ENCODE results near the gene HPD. TPM values are rescaled to one million over a fixed set of nuclear protein-coding genes. Genes with fewer than 3 reads are reported as not detected.

HPD gene
- total RNA-seq, 1 experiment from 2014 or later, result 0.39 TPM

DNA sequence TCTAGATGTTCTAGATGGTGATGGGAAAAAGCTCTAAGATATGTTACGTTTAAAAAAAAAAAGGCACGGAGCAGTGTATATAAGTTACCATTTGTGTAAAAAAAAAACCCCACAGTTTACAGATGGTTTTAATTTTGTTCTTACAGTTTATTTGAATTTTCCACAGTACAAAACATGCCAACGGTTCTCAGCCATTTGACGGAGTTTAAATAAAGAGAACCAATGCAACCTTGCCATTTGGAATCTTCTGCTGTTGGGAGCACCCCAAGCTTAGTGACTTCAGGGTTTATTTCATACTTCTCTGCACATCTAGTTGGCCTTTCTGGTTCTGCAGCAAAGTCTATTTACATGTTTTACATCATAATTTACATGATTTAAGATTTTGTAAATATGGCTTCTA lies 7.7 kb upstream of the HPD start (continued):
- TF ChIP-seq ZBTB21 (CRISPR knock-in tag; IDR thresholded peaks at IDR 0.05; ENCODE audit: borderline replicate concordance) (no peak), ZNF121 (CRISPR knock-in tag; IDR thresholded peaks at IDR 0.05) (no peak), TCF7 (CRISPR knock-in tag; IDR thresholded peaks at IDR 0.05; ENCODE audit: low read depth) (no peak)

DNA sequence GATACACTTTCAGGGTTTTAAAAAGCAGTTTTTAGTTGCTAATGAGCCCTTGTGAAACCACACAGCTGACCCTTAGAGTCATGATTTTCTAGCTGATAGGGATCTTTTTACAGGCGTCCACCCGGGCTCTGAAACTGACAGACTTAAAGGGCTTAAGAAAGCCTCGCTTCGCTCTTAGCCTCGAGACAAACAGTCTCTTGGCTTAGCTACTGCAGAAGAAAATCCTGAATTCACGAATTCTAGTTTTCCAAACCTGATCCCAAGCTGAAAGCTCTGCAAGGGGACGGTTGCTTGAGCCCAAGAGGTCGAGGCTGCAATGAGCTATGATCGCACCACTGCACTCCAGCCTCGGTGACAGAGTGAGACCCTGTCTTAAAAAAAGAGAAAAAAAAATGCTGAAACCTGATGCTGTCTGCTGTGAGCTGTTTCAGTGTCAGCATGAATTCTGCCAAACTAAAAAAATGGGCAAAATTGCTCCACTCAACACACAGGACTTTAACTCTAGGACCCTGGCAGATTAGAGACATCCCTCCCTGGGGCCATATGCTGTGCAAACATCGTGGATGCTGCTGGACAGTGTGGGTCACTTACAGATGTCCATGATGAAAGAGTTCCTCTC lies 3.1 kb upstream of the HPD start:
- ATAC-seq (no peak), DNase-seq (ENCODE audit: low spot score) (no peak)
- ChIA-PET POLR2A (interaction anchor here (1.2 kb wide), 1 partner anchor 27 kb away, joined by 3 read pairs; the partner anchor contains the start of gene PSMD9), CTCF (interaction anchor here (0.6 to 1.4 kb wide), 6 partner anchors 16 to 67 kb away, joined by 3 to 7 read pairs (median 4); partner anchors contain the start of gene CFAP251)
- no peaks in the 10 kb centered on the region for H3K9me3 Mint-ChIP-seq
- no peaks in the 10 kb centered on the region for H3K27me3 Mint-ChIP-seq (ENCODE audit: low read depth)
- peaks cover 15% of the 10 kb centered on the region for H3K4me1 Mint-ChIP-seq
- no peak overlapping the region for H3K27ac Mint-ChIP-seq
- no peak overlapping the region for H3K4me3 Mint-ChIP-seq
- H3K36me3 Mint-ChIP-seq, result no peaks in the 10 kb centered on the region
- TF ChIP-seq SOX15 (CRISPR knock-in tag; IDR thresholded peaks at IDR 0.05), result no peak
- TF ChIP-seq TCF7 (CRISPR knock-in tag; IDR thresholded peaks at IDR 0.05; ENCODE audit: low read depth), result no peak
- TF ChIP-seq, protein P1, sequence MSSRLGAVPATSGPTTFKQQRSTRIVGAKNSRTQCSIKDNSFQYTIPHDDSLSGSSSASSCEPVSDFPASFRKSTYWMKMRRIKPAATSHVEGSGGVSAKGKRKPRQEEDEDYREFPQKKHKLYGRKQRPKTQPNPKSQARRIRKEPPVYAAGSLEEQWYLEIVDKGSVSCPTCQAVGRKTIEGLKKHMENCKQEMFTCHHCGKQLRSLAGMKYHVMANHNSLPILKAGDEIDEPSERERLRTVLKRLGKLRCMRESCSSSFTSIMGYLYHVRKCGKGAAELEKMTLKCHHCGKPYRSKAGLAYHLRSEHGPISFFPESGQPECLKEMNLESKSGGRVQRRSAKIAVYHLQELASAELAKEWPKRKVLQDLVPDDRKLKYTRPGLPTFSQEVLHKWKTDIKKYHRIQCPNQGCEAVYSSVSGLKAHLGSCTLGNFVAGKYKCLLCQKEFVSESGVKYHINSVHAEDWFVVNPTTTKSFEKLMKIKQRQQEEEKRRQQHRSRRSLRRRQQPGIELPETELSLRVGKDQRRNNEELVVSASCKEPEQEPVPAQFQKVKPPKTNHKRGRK (CRISPR knock-in tag; IDR thresholded peaks at IDR 0.05; ENCODE audit: borderline replicate concordance), result no peak
- TF ChIP-seq ZNF138 (CRISPR knock-in tag; conservative IDR thresholded peaks at IDR 0.05), result no peak
- TF ChIP-seq, protein P2, sequence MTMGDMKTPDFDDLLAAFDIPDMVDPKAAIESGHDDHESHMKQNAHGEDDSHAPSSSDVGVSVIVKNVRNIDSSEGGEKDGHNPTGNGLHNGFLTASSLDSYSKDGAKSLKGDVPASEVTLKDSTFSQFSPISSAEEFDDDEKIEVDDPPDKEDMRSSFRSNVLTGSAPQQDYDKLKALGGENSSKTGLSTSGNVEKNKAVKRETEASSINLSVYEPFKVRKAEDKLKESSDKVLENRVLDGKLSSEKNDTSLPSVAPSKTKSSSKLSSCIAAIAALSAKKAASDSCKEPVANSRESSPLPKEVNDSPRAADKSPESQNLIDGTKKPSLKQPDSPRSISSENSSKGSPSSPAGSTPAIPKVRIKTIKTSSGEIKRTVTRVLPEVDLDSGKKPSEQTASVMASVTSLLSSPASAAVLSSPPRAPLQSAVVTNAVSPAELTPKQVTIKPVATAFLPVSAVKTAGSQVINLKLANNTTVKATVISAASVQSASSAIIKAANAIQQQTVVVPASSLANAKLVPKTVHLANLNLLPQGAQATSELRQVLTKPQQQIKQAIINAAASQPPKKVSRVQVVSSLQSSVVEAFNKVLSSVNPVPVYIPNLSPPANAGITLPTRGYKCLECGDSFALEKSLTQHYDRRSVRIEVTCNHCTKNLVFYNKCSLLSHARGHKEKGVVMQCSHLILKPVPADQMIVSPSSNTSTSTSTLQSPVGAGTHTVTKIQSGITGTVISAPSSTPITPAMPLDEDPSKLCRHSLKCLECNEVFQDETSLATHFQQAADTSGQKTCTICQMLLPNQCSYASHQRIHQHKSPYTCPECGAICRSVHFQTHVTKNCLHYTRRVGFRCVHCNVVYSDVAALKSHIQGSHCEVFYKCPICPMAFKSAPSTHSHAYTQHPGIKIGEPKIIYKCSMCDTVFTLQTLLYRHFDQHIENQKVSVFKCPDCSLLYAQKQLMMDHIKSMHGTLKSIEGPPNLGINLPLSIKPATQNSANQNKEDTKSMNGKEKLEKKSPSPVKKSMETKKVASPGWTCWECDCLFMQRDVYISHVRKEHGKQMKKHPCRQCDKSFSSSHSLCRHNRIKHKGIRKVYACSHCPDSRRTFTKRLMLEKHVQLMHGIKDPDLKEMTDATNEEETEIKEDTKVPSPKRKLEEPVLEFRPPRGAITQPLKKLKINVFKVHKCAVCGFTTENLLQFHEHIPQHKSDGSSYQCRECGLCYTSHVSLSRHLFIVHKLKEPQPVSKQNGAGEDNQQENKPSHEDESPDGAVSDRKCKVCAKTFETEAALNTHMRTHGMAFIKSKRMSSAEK (CRISPR knock-in tag; IDR thresholded peaks at IDR 0.05; ENCODE audit: borderline replicate concordance), result no peak
- TF ChIP-seq CBFB (CRISPR knock-in tag; IDR thresholded peaks at IDR 0.05; ENCODE audit: low read depth), result no peak
- TF ChIP-seq, protein P3, sequence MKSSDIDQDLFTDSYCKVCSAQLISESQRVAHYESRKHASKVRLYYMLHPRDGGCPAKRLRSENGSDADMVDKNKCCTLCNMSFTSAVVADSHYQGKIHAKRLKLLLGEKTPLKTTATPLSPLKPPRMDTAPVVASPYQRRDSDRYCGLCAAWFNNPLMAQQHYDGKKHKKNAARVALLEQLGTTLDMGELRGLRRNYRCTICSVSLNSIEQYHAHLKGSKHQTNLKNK (CRISPR knock-in tag; IDR thresholded peaks at IDR 0.05), result no peak
- TF ChIP-seq, protein P4, sequence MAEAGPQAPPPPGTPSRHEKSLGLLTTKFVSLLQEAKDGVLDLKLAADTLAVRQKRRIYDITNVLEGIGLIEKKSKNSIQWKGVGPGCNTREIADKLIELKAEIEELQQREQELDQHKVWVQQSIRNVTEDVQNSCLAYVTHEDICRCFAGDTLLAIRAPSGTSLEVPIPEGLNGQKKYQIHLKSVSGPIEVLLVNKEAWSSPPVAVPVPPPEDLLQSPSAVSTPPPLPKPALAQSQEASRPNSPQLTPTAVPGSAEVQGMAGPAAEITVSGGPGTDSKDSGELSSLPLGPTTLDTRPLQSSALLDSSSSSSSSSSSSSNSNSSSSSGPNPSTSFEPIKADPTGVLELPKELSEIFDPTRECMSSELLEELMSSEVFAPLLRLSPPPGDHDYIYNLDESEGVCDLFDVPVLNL (CRISPR knock-in tag; IDR thresholded peaks at IDR 0.05; ENCODE audit: borderline replicate concordance, low read depth), result no peak
- no peak for TF ChIP-seq IRF2 (CRISPR knock-in tag; IDR thresholded peaks at IDR 0.05; ENCODE audit: borderline replicate concordance, low read depth)
- no peak for TF ChIP-seq GABPB1 (CRISPR knock-in tag; IDR thresholded peaks at IDR 0.05)
- TF ChIP-seq, protein P5, sequence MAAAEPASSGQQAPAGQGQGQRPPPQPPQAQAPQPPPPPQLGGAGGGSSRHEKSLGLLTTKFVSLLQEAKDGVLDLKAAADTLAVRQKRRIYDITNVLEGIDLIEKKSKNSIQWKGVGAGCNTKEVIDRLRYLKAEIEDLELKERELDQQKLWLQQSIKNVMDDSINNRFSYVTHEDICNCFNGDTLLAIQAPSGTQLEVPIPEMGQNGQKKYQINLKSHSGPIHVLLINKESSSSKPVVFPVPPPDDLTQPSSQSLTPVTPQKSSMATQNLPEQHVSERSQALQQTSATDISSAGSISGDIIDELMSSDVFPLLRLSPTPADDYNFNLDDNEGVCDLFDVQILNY (CRISPR knock-in tag; IDR thresholded peaks at IDR 0.05), result no peak
- TF ChIP-seq ETV6 (CRISPR knock-in tag; IDR thresholded peaks at IDR 0.05), result no peak
- TF ChIP-seq, protein P6, sequence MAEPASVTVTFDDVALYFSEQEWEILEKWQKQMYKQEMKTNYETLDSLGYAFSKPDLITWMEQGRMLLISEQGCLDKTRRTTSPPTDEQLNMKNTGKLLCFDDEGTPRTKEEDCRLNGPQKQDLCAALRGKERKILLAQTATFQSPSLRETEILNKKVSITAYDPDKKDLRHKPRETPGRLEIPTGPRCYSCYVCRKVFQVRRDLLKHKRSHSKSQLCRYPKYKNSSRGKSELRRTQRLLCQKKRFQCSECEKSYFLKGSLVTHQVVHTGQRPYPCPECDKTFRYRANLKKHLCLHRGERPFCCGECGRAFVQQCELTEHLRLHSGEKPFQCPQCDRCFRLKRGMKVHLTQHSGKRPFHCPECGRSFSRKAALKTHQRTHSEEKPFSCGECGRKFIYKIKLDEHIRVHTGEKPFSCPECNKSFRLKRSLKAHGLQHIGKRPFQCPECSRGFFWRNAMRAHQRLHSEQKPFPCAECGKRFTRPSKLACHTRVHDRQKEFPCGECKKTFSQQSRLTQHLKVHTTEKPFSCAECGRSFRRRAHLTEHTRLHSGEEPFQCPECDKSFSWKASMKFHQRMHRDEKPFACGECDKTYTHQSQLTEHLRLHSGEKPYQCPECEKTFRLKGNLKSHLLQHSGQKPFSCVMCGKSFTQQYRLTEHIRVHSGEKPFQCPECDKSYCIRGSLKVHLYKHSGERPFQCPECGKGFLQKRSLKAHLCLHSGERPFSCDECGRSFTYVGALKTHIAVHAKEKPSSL (CRISPR knock-in tag; conservative IDR thresholded peaks at IDR 0.05), result no peak
- TF ChIP-seq, protein P7, sequence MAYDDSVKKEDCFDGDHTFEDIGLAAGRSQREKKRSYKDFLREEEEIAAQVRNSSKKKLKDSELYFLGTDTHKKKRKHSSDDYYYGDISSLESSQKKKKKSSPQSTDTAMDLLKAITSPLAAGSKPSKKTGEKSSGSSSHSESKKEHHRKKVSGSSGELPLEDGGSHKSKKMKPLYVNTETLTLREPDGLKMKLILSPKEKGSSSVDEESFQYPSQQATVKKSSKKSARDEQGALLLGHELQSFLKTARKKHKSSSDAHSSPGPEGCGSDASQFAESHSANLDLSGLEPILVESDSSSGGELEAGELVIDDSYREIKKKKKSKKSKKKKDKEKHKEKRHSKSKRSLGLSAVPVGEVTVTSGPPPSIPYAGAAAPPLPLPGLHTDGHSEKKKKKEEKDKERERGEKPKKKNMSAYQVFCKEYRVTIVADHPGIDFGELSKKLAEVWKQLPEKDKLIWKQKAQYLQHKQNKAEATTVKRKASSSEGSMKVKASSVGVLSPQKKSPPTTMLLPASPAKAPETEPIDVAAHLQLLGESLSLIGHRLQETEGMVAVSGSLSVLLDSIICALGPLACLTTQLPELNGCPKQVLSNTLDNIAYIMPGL (CRISPR knock-in tag; IDR thresholded peaks at IDR 0.05), result no peak
- TF ChIP-seq, protein P8, sequence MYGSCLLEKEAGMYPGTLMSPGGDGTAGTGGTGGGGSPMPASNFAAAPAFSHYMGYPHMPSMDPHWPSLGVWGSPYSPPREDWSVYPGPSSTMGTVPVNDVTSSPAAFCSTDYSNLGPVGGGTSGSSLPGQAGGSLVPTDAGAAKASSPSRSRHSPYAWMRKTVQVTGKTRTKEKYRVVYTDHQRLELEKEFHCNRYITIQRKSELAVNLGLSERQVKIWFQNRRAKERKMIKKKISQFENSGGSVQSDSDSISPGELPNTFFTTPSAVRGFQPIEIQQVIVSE (CRISPR knock-in tag; IDR thresholded peaks at IDR 0.05; ENCODE audit: borderline replicate concordance), result no peak
- TF ChIP-seq, protein P9, sequence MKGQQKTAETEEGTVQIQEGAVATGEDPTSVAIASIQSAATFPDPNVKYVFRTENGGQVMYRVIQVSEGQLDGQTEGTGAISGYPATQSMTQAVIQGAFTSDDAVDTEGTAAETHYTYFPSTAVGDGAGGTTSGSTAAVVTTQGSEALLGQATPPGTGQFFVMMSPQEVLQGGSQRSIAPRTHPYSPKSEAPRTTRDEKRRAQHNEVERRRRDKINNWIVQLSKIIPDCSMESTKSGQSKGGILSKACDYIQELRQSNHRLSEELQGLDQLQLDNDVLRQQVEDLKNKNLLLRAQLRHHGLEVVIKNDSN (CRISPR knock-in tag; IDR thresholded peaks at IDR 0.05), result no peak
- TF ChIP-seq TEAD1 (CRISPR knock-in tag; IDR thresholded peaks at IDR 0.05), result no peak
- no peak for TF ChIP-seq FOXJ3 (CRISPR knock-in tag; IDR thresholded peaks at IDR 0.05; ENCODE audit: borderline replicate concordance)
